Stimulated activated CD8-positive, alpha-beta memory T cell treated with anti-CD3 and anti-CD28 coated beads, Interleukin-7, amount 100 ng/mL, for 48 hours (primary cell): Measurements from ENCODE around the gene LMOD2.

Source experiments
- DNase-seq, 2 donors: peaks; one replicate each; pipeline ENCODE4 v3.0.0-alpha.2; 2020; ENCODE audit warnings: low read depth in 1 of 2; ENCODE audit errors: extremely low read depth in 1 of 2

Gene LMOD2

DNA sequence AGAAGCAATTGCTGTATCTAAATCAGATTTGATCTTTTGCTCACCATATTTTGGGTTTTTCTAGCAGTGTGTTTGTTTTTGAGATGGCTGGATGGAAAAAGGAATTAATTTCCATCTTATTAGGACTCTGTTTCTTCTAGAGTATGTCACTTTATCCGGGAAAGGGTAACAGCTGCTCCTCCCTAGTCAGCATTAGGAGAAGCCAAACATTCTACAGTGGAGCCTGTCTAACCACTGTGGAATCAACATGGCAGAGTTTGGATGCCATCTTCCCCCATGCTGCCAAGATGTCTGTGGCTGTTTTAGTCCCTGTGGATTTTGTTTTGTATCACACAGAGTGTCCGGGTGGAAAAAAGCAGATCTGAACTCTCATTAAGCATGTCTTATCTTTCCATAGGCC is 16.0 kb upstream of the LMOD2 start:
- no peak for DNase-seq

DNA sequence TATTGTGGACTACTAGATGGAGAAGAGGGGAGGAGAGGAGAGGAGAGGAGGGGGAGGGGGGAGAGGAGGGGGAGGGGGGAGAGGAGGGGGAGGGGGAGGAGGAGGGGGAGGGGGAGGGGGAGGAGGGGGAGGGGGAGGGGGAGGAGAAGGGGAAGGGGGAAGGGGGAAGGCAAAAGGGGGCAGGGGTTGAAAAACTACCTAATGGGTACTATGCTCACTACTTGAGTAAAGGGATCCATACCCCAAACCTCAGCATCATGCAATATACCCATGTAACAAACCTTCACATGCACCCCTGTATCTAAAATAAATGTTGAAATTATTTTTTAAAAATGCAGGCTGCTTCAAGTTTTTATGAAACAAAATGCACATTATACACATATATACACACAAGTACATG is 15.1 kb upstream of the LMOD2 start:
- no peak for DNase-seq

DNA sequence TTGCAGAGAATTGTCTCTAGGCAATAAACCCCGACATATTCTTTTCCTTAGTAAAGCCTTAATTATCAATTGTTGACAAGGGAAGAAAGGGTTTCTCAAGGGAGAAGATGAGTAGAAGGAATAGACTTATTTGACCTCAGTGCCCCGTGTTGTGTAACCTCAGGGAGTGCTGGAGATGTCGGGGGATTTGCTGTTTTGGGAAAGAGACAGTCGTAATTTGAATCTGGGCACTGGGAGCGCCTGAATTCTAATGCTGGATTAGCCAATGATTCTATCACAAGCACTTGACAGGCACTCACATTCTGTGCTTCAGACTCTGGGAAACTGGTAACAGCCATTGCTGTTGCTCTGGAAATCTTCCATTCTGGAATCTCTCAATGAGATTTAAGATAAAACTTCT is 13.8 kb upstream of the LMOD2 start:
- no peak for DNase-seq

DNA sequence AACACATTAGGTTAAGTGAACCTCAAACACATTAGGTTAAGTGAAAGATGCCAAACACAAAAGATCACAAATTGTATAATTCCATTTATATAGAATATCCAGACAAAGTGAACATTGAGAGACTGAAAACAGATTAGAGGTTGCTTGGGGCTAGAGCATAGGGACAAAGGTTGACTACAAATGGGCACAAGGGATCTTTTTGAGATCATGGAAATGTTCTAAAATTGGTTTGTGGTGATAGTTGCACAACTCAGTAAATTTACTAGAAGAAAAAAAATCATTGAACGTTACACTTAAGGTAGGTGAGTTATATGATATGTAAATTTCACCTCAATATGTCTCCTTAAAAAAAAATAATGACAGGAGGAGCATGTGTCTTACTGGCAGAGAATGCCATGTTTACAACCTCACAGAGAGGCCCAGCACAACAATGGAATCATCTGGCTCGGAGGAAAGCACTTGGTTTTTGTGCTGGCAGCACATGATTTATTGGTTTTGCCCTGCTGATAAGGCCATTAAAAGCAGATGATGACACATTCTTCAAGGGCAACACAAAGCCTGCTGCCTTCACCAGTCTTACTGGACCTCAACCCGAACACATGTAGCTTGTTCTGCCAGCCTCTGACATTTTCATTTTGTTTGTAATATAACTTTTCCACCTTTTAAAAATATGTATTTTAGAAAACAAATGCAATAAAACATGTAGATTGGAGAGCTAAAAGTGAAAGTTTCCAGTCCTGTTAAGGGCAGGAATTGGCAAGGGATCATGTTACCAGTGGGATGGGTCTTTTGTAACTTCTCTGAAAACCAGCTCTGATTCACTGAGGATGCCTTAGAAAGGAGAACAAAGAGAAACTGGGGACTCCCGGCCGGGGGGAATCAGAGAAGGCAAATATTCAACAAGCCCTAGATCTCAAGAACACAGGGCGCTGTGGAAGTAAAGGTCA is 11.9 kb upstream of the LMOD2 start:
- no peak for DNase-seq

DNA sequence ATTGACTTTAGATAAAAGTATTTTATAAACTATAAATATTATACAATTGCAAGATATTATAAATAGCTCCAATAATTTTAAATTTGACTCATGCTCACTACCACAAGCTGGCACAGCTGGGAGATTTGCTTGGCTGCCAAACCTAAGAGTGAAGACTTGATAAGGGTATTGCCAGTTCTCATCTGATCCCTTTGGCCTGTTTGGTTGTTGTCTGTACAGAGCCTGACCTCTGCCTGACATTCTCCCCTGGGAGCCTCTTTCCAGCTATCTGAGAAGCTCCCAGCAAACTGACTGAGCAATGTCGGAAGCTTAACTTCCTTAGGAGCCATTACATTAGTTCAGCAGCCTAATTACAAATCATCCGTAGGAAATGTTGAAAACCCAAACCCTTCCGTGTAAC is 10.2 kb upstream of the LMOD2 start:
- no peak for DNase-seq

DNA sequence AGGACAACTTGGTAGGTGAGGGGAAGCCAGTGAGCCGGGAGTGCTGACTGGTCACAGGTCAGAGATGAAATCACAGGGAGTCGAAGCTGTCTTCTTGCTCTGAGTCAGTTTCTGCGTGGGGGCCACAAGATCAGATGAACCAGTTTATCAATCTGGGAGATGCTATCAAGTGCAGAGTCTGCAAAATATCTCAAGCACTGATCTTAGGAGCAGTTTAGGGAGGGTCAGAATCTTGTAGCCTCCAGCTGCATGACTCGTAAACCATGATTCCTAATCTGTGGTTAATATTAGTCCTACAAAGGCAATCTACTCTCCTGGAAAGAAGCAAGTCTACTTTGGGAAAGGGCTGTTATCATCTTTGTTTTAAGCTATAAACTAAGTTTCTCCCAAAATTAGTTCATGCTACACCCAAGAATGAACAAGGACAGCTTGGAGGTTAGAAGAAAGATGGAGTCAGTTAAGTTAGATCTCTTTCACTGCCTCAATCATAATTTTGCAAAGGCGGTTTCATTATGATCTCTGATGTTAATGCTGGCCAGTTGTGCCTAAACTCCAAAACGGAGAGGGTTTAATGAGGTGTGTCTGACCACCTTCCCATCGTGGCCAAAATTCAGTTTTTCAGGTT is 8.4 kb upstream of the LMOD2 start:
- DNase-seq: no peak

DNA sequence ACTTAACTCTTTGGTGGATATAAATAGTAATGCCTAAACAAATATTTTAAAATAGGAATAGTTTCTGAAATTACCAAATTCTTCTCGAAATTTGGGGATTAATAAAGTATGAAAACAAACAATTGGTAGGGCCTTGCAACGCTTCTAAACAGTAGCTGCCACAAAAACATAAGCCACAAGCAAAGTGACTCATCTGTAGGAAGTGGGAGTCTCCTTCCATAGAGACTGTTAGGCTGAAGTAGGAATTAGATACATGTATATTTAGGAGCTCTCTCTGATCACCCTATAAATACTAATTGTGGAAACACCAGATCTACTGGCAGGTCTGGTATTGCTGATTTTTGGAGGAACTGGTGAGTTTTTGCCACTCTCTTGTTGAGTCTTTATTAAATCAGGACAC is 5.7 kb upstream of the LMOD2 start:
- DNase-seq: no peak

DNA sequence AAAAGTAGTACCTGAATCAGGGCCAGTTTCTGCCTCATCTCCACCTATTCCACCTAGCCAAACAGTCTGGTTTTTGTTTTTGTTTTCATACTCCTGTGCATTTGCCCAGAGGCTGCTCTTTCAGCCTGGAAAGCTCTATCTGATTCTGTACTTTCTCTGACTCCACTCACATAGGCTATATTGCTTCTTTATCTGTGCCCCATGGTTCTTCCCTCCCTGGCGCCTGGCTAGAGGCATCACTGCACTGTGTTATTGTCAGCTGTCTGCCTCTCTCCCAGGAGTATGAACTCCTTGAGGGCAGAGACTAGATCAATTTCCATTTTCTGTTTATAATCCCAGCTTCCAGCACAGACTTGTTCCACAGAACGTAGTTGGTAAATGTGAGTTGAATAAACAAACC is 5.1 kb upstream of the LMOD2 start:
- DNase-seq: no peak

DNA sequence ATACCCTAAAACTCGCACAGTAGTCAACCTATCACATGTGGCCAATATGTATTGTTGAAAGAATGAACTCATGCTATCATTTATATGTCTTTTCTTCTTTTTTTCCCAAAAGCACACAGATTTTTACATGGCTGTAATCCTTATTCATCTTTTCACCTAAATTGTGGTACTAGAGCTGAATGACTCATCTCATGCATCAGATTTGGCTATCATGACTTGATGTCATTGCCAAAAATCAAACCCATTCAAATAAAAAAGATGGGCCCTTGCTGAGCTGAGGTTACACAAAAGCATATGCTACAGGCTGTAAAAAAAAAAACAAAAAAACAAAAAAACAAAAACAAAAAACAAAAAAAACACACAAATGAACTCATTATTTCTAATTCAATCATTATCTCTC is 3.3 kb upstream of the LMOD2 start:
- no peak for DNase-seq

DNA sequence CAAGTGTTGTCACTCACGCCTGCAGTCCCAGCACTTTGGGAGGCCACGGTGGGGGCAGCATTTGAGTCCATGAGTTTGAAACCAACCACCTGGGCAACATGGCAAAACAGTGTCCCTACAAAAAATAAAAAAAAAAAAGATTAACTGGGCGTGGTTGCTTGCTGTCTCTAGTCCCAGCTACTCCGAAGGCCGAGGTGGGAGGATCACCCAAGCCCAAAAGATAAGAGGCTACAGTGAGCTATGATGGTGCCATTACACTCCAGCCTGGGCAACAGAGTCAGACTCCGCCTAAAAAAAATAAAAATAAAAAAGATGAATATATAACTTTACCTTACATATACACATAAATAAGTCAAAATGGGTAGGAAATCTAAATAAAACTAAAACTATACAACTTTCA is 2.5 kb upstream of the LMOD2 start:
- DNase-seq: no peak

DNA sequence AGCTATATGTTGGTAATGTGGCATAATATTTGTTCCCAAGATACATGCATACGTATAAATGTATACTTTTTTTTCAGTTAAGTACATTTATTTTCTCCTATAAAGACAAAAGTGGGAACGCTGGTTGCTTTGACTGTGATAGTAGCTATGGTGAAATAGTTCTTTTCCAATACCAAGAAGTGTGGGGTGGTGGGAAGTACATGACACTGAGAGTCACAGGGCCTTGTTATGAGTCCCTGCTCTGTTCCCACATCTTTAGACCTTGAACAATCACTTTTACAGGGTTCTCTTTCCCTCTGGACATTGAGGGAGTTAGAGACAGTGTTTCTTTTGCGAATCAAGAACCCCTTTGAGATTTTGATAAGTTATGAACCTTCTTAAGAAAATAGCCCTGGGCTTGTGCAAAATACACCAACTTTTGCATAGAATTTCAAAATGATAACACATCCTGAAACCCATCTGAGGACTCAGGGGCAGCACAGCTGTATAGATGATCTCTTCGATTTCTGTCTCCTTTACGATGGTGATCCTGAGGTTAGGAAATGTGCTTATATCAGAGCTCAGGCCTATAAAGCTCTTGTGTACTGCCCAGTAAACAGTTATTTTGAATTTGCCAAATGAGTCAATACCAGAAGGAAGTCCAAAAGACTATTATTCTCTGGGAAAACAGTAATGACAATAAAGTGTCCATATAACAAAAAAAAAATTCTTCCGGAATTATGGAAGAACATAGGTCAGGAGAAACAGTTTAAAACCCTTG is 1.1 kb downstream of the LMOD2 start:
- DNase-seq: no peak

DNA sequence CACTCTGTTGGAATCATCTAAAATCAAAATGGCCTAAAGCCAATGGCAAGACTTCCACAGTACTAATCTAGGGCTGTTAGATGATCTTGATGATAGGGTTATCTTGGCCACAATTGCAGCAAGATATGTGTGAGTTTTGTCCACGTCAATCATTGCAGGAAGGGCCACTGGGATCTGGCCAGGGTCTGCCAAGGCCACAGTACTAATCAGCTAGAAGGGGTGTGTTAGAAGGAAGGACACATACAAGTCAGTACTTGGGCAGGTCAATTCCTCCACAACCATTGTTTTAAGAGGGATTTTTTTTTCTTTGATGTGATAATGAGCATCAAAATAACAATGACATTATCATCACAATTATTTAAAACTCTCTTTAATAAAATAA is 1.6 kb downstream of the LMOD2 start:
- DNase-seq: no peak

DNA sequence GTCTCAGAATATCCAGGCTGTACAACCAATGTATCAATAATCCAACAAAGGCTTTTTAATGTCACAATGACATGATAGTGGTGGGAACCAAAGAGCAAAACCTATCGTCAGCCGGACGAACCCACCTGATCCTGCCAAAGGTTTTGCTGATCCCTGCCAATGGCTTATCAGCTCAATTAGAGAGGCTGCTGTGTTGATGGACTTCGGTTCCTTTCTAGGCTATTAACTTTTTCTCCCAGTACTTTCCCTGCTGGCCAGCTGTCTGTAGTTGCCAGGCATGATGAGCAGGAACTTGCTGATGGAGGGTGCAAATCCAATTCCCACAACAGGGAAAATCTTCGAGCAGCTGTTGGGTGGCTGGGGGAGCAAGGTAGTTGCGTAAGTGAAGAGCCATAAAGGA is 2.4 kb downstream of the LMOD2 start:
- no peak for DNase-seq

DNA sequence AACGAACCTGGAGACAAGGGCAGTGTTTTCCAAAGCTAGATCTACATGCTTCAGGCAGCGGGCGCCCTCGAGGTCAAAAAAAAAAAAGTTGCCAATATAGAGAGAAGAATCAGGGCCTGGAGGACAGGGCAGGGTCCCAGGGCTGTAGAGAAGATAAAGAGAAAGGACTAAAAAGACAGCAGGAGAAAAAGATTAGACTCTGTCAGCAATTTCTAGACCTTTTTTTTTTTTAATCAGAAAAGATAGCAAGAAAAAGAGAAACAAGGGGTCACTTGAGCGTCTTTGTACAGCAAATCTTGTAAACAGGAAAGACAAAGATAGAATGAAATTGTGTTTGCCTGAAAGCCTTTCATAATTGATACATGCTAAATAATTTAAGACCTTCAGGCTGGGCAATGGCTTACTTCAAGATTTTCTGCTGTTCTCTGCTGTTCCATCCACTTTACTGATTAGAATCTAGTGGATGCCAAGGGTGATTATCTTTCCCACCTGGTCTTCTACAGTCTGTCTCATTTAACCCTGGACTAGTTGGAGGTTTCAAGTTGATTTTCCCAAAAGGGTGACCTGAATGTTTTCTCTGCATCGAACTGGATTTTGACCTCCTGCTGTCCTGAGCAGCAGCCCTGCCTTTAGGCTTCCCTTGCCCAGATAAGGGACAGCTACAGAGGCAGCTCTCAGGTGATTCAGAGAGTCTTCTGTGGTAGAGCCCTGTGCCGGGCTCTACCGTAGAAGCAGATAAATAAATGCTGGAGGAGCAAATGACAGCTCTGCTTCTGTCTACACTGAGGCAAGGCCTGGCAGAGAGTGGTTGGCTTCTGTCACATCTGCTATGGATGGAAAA is 5.1 kb downstream of the LMOD2 start:
- DNase-seq: no peak

DNA sequence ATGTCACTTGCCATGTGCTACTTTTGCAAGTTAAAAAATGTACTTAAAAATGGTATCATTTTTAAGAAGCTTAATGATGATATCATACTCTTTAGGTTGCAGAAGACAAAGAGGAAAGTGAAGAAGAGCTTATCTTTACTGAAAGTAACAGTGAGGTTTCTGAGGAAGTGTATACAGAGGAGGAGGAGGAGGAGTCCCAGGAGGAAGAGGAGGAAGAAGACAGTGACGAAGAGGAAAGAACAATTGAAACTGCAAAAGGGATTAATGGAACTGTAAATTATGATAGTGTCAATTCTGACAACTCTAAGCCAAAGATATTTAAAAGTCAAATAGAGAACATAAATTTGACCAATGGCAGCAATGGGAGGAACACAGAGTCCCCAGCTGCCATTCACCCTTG is 6.1 kb downstream of the LMOD2 start:
- DNase-seq: no peak

DNA sequence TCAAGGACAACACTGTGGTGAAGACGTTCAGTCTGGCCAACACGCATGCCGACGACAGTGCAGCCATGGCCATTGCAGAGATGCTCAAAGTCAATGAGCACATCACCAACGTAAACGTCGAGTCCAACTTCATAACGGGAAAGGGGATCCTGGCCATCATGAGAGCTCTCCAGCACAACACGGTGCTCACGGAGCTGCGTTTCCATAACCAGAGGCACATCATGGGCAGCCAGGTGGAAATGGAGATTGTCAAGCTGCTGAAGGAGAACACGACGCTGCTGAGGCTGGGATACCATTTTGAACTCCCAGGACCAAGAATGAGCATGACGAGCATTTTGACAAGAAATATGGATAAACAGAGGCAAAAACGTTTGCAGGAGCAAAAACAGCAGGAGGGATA is 6.6 kb downstream of the LMOD2 start:
- DNase-seq: no peak

DNA sequence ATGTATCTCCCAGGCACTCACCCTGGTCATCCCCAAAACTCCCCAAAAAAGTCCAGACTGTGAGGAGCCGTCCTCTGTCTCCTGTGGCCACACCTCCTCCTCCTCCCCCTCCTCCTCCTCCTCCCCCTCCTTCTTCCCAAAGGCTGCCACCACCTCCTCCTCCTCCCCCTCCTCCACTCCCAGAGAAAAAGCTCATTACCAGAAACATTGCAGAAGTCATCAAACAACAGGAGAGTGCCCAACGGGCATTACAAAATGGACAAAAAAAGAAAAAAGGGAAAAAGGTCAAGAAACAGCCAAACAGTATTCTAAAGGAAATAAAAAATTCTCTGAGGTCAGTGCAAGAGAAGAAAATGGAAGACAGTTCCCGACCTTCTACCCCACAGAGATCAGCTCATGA is 7.1 kb downstream of the LMOD2 start:
- DNase-seq: no peak

DNA sequence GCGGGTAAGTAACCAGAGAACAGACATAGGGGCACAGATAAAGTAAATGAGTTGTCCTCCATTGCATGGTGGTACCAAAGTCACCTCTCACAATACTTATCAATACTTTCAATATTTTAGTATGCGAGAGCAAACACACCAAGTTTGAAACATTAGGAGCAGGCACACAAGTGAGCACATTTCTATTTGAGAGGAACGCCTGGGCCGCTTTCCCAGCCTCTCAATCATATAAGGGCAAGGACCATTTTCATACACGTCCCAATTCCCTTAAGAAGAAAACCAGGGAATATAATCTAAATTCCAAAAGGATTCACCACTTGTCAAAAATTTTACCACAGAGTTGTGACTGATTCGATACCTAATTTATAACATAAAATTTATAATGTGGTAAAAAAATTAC is 7.5 kb downstream of the LMOD2 start:
- DNase-seq: no peak

DNA sequence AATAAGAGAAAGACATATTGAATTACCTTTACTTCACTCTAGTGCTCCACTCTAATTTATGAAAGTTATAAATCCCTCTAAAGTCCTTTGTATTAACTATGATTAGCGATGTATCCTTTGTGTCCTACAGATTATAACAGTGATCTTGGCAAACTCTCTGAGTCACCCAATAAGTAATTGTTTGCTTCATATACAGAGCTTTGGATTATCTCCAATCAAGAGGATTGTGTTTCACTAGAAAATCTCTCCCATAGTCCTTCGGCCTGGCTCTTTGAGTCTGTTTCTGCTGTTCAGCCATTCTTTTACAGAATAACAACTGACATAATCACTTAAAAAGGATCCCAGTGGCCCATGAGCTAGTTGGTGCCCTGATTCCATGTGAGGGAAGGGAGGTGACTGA is 9.5 kb downstream of the LMOD2 start:
- no peak for DNase-seq

DNA sequence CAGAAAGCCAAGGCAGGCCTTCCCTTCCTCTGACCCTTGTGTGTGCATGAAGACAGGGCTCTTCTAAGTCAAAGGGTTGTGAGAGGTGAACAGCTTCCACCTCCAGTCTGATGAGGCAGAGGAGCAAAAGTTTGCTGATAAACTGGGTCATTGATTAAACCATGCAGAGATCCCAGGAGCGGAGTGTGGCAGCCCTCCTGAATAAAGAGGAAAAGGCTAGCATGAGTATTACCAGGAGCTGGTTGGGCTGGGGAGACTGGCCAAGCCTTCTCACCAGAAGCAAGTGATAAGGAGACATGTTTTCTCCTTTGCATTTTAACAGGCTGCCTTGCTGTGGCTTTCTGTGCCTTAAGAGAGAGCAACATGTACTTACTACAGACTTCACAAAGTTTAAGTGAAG is 10.2 kb downstream of the LMOD2 start:
- DNase-seq: no peak

DNA sequence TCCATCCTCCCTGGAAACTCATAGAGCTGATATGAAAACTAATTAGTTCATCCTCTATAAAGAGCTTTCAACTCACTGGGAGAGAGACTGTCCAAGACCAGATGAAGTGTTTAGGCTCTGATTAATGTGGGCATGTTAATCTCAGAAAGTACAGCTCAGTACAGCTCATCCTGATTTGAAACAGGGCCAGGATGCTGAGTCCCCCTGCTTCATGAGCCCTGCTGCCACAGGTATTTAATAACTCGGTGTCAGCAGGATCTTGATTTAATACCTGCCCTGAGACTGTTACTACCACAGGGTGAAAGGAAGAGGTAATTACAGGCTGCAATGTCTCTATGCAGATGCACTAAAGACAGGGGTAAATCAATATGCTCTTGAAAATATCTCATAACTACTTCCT is 10.8 kb downstream of the LMOD2 start:
- no peak for DNase-seq
